ENCODE measurements around the gene TMEM59.
"Not testable (repeated sequence)": the region's sequence is repeated elsewhere in the genome, so short reads cannot be mapped to it uniquely, and the experiment has no call there.

Gene TMEM59

GRCh38 chr1:54011316-54012007, 41.5 kb downstream of the TMEM59 start:
- no peak for DNase-seq

GRCh38 chr1:54010415-54011117, 42.4 kb downstream of the TMEM59 start:
- no peak for DNase-seq

- no peak for DNase-seq
Observed at GRCh38 chr1:54009406-54009805, 43.6 kb downstream of the TMEM59 start.

- no peak for DNase-seq
Observed at GRCh38 chr1:54008876-54009275, 44.1 kb downstream of the TMEM59 start.

- DNase-seq: no peak
Observed at GRCh38 chr1:54007613-54008012, 45.4 kb downstream of the TMEM59 start.

- no peak for DNase-seq
Observed at GRCh38 chr1:54006508-54006907, 46.5 kb downstream of the TMEM59 start.

- DNase-seq: no peak
Observed at GRCh38 chr1:54004481-54005049, 48.4 kb downstream of the TMEM59 start.

- DNase-seq: not testable (repeated sequence)
Observed at GRCh38 chr1:54003750-54004480, 49.1 kb downstream of the TMEM59 start.

- no peak for DNase-seq
Observed at GRCh38 chr1:54003249-54003646, 49.8 kb downstream of the TMEM59 start.

- no peak for DNase-seq
Observed at GRCh38 chr1:54002544-54003248, 50.3 kb downstream of the TMEM59 start.

- DNase-seq: no peak
Observed at GRCh38 chr1:54001591-54001990, 51.4 kb downstream of the TMEM59 start.

- DNase-seq: no peak
Observed at GRCh38 chr1:53999920-54000319, 53.1 kb downstream of the TMEM59 start.

GRCh38 chr1:53998223-53998622, 54.8 kb downstream of the TMEM59 start:
- no peak for DNase-seq

- DNase-seq: no peak
Observed at GRCh38 chr1:53995683-53996082, 57.3 kb downstream of the TMEM59 start.

GRCh38 chr1:53994516-53994915, 58.5 kb downstream of the TMEM59 start:
- not testable (repeated sequence) for DNase-seq

- DNase-seq: no peak
Observed at GRCh38 chr1:53992085-53992874, 60.7 kb downstream of the TMEM59 start.

- DNase-seq: no peak
Observed at GRCh38 chr1:53987880-53988279, 65.1 kb downstream of the TMEM59 start.

- no peak for DNase-seq
Observed at GRCh38 chr1:53986458-53986857, 66.5 kb downstream of the TMEM59 start.

GRCh38 chr1:53984726-53985125, 68.3 kb downstream of the TMEM59 start:
- DNase-seq: no peak

- DNase-seq: no peak
Observed at GRCh38 chr1:53982763-53983104, 70.3 kb downstream of the TMEM59 start.

GRCh38 chr1:53982034-53982762, 70.8 kb downstream of the TMEM59 start:
- DNase-seq: no peak
